Liver (tissue), 9 donors: ENCODE measurements around the gene SPG21. TPM values are rescaled to one million over a fixed set of nuclear protein-coding genes. Genes with fewer than 3 reads are reported as not detected.
A peak's percentile ranks its signal among the peaks of the same experiment; 100 is the strongest.
"Not testable (repeated sequence)": the region's sequence is repeated elsewhere in the genome, so short reads cannot be mapped to it uniquely, and the experiment has no call there.

Experiments used
- DNase-seq: peaks from one replicate; pipeline ENCODE4 v3.0.0-alpha.2; 2017; ENCODE audit warnings: low spot score
- H3K27ac ChIP-seq, 2 donors: one replicate each; pipeline ENCODE4 v1.7.0; 2013; ENCODE audit warnings: inconsistent platforms in 2 of 2, low read length in 2 of 2, control low read depth in 1 of 2, low read depth in 1 of 2, mild to moderate bottlenecking in 1 of 2
- H3K27me3 ChIP-seq, 4 donors: one replicate each; pipeline versions ENCODE4 v1.6.1 to v1.7.0; 2013; ENCODE audit warnings: low read length in 3 of 4, inconsistent platforms in 1 of 4, mild to moderate bottlenecking in 1 of 4, moderate library complexity in 1 of 4; ENCODE audit not compliant: control insufficient read depth in 4 of 4, insufficient read depth in 4 of 4
- H3K36me3 ChIP-seq, 4 donors: one replicate each; pipeline versions ENCODE4 v1.6.1 to v1.7.0; 2013; ENCODE audit warnings: low read length in 3 of 4, mild to moderate bottlenecking in 3 of 4, low read depth in 1 of 4, moderate library complexity in 1 of 4; ENCODE audit not compliant: control insufficient read depth in 4 of 4, insufficient read depth in 3 of 4
- H3K4me1 ChIP-seq, 4 donors: one replicate each; pipeline versions ENCODE4 v1.6.1 to v1.7.0; 2013; ENCODE audit warnings: low read length in 3 of 4, mild to moderate bottlenecking in 3 of 4, moderate library complexity in 1 of 4; ENCODE audit not compliant: control insufficient read depth in 4 of 4, insufficient read depth in 4 of 4
- H3K4me3 ChIP-seq, 3 donors: one replicate each; pipeline versions ENCODE4 v1.6.1 to v1.7.0; 2013; ENCODE audit warnings: low read length in 3 of 3, control low read depth in 1 of 3, low read depth in 1 of 3, mild to moderate bottlenecking in 1 of 3
- H3K9ac ChIP-seq, 2 donors: one replicate each; pipeline ENCODE4 v1.7.0; 2013; ENCODE audit warnings: low read length in 2 of 2, mild to moderate bottlenecking in 2 of 2, moderate library complexity in 2 of 2, control low read depth in 1 of 2, low read depth in 1 of 2
- H3K9me3 ChIP-seq, 4 donors: one replicate each; pipeline versions ENCODE4 v1.6.1 to v1.7.0; 2013; ENCODE audit warnings: low read length in 3 of 4; ENCODE audit not compliant: control insufficient read depth in 4 of 4
- ATF3 ChIP-seq: IDR thresholded peaks from 2 replicates; pipeline ENCODE4 v1.6.1; 2016; ENCODE audit warnings: antibody characterized with exemption
- EGR1 ChIP-seq, 2 donors: IDR thresholded peaks; 2 replicates each; pipeline ENCODE4 v1.6.1; 2016 to 2018; ENCODE audit warnings: antibody characterized with exemption in 2 of 2, low read depth in 2 of 2
- FOXA1 ChIP-seq: IDR thresholded peaks from 2 replicates; pipeline ENCODE4 v1.6.1; 2016; ENCODE audit warnings: antibody characterized with exemption
- HNF4A ChIP-seq, 2 donors: conservative IDR thresholded peaks; 2 replicates each; pipeline ENCODE4 v1.6.1; 2016; ENCODE audit warnings: antibody characterized with exemption in 2 of 2, mild to moderate bottlenecking in 2 of 2
- JUND ChIP-seq, 2 donors: IDR thresholded peaks; 2 replicates each; pipeline ENCODE4 v1.6.1; 2016; ENCODE audit warnings: antibody characterized with exemption in 2 of 2
- NR2F2 ChIP-seq: IDR thresholded peaks from 2 replicates; pipeline ENCODE4 v1.6.1; 2016; ENCODE audit warnings: antibody characterized with exemption
- RAD21 ChIP-seq, 2 donors: IDR thresholded peaks; 2 replicates each; pipeline ENCODE4 v1.6.1; 2016; ENCODE audit warnings: antibody characterized with exemption in 2 of 2, mild to moderate bottlenecking in 2 of 2
- ZBTB33 ChIP-seq: IDR thresholded peaks from 2 replicates; pipeline ENCODE4 v1.6.1; 2016; ENCODE audit warnings: antibody characterized with exemption
- WGBS: extraction: QIAGEN DNeasy Blood & Tissue Kit; methylation state at CpG from one replicate; pipeline ENCODE4 v1.1.7; 2013; 5-methylcytosine and 5-hydroxymethylcytosine counted together
- polyA plus RNA-seq, 2 donors: library from polyadenylated mRNA; stranded (reverse) in 1 of 2; unstranded in 1 of 2; fragments of 200-250 nt in 1 of 2; fragments of >200 nt in 1 of 2; fragmentation: Nextera tagmentation in 1 of 2; extraction: Ambion mirVana in 1 of 2; gene quantifications; one replicate each; pipeline versions ENCODE4 v1.2.1 to v1.2.3, GENCODE V29; 2013 to 2015
- total RNA-seq, 2 donors: library from RNA; depleted of rRNA; stranded (reverse); fragments of >200 nt; gene quantifications; one replicate each; pipeline ENCODE4 v1.2.3, GENCODE V29; 2014
- TF ChIP-seq, protein P1 (sequence below): IDR thresholded peaks from 2 replicates; pipeline ENCODE4 v1.6.1; 2016; ENCODE audit warnings: antibody characterized with exemption, mild to moderate bottlenecking
- TF ChIP-seq, protein P2 (sequence below): IDR thresholded peaks from 2 replicates; pipeline ENCODE4 v1.6.1; 2016; ENCODE audit warnings: antibody characterized with exemption
- donor health status: healthy.
- donor health status: healthy.
- donor health status: healthy.
- donor health status: healthy.
- donor health status: healthy.

SPG21 gene
- total and polyA plus RNA-seq, 4 donors: 27.4 to 50.7 (median 41.2) TPM

- DNase-seq: no peak
- Histone ChIP-seq H3K36me3 (peaks cover 3 to 56% (median 26%) of the 10 kb centered on the region in 4 donors), H3K27ac (no peak overlapping the region), H3K4me1 (no peaks in the 10 kb centered on the region), H3K9ac (no peak overlapping the region), H3K27me3 (no peaks in the 10 kb centered on the region), H3K4me3 (no peak overlapping the region), H3K9me3 (no peaks in the 10 kb centered on the region)
- WGBS: 90% methylated on average over 1 of the region's 1 CpG
- TF ChIP-seq, protein P1, sequence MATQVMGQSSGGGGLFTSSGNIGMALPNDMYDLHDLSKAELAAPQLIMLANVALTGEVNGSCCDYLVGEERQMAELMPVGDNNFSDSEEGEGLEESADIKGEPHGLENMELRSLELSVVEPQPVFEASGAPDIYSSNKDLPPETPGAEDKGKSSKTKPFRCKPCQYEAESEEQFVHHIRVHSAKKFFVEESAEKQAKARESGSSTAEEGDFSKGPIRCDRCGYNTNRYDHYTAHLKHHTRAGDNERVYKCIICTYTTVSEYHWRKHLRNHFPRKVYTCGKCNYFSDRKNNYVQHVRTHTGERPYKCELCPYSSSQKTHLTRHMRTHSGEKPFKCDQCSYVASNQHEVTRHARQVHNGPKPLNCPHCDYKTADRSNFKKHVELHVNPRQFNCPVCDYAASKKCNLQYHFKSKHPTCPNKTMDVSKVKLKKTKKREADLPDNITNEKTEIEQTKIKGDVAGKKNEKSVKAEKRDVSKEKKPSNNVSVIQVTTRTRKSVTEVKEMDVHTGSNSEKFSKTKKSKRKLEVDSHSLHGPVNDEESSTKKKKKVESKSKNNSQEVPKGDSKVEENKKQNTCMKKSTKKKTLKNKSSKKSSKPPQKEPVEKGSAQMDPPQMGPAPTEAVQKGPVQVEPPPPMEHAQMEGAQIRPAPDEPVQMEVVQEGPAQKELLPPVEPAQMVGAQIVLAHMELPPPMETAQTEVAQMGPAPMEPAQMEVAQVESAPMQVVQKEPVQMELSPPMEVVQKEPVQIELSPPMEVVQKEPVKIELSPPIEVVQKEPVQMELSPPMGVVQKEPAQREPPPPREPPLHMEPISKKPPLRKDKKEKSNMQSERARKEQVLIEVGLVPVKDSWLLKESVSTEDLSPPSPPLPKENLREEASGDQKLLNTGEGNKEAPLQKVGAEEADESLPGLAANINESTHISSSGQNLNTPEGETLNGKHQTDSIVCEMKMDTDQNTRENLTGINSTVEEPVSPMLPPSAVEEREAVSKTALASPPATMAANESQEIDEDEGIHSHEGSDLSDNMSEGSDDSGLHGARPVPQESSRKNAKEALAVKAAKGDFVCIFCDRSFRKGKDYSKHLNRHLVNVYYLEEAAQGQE: no peak
- no peak for TF ChIP-seq EGR1 (IDR thresholded peaks at IDR 0.05; ENCODE audit: low read depth in 2 of 2)
- TF ChIP-seq HNF4A (conservative IDR thresholded peaks at IDR 0.05): no peak
- TF ChIP-seq ZBTB33: no peak
- TF ChIP-seq, protein P2, sequence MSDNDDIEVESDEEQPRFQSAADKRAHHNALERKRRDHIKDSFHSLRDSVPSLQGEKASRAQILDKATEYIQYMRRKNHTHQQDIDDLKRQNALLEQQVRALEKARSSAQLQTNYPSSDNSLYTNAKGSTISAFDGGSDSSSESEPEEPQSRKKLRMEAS: no peak
- TF ChIP-seq ATF3: no peak
- no peak for TF ChIP-seq NR2F2
Measured at GRCh38 chr15:65020419-65020818, 30.7 kb upstream of the SPG21 start.

DNA sequence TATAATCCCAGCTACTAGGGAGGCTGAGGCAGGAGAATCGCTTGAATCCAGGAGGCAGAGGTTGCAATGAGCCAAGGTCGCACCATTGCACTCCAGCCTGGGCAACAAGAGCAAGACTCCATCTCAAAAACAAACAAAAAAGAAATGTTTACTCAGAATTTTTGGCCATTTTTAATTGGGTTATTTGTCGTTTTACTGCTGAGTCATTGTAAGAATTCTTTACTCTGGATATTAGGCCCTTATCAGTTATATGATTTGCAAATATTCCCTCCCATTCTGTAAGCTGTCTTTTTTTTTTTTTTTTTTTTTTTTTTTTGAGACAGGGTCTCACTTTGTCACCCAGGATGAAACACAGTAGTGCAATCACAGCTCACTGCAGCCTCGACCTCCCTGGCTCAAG lies 21.5 kb upstream of the SPG21 start:
- H3K27me3 ChIP-seq, H3K4me1 ChIP-seq, DNase-seq, H3K9me3 ChIP-seq, H3K9ac ChIP-seq, H3K4me3 ChIP-seq, H3K27ac ChIP-seq: not testable (repeated sequence)
- 73% methylated on average over 4 of the region's 4 CpGs for WGBS
- H3K36me3 ChIP-seq: peaks cover 4 to 44% (median 24%) of the 10 kb centered on the region in 4 donors

DNA sequence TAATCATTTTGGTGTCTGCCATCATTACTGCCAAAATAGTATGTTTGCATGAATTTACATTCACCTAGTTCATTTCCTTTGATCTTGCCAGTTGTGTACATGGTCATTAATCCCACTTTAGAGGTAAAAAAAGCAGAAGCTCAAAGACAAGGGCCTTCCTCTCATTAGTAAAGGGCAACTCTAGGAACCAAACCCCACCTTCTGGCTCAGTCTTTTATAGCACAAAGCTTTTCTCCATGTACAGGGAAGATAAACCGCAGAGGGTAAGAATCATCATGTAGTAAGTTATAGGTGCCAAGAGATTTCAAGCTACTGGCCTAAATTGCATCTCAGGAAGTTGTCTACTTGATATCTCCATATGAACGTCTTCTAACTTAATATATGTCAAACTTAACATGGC lies 19.3 kb upstream of the SPG21 start:
- WGBS: 86% methylated on average over 2 of the region's 2 CpGs
- Histone ChIP-seq H3K9me3 (peaks cover 0 to 2% (median 0%) of the 10 kb centered on the region in 4 donors), H3K27me3 (no peaks in the 10 kb centered on the region), H3K4me1 (no peaks in the 10 kb centered on the region), H3K27ac (no peak overlapping the region), H3K4me3 (no peak overlapping the region), H3K9ac (no peak overlapping the region), H3K36me3 (peaks cover 2 to 33% (median 15%) of the 10 kb centered on the region in 4 donors)
- no peak for DNase-seq
- no peak for TF ChIP-seq JUND (IDR thresholded peaks at IDR 0.05)
- TF ChIP-seq ZBTB33: no peak
- no peak for TF ChIP-seq FOXA1
- peak in 1 of 2 donors; percentile 28 for TF ChIP-seq RAD21 (IDR thresholded peaks at IDR 0.05)
